Esophagus squamous epithelium (tissue), 5 donors: ENCODE measurements around the gene PRKCE. TPM values are rescaled to one million over a fixed set of nuclear protein-coding genes. Genes with fewer than 3 reads are reported as not detected.

ENCODE experiments used
- DNase-seq: peaks from one replicate; lab custom pipeline; 2025; lab: John Stamatoyannopoulos, UW
- H3K27ac ChIP-seq, 4 donors: fragments of 200-600 bp; sonication (generic); one replicate each; pipeline ENCODE4 v1.5.1; 2016 to 2019; ENCODE audit warnings: mild to moderate bottlenecking in 1 of 4
- H3K27me3 ChIP-seq, 4 donors: fragments of 200-600 bp; sonication (generic); 1 replicate in 3 of 4; 2 replicates in 1 of 4; pipeline versions ENCODE4 v1.5.1 to v1.6.0; 2017 to 2021; ENCODE audit warnings: antibody characterized with exemption in 1 of 4
- H3K36me3 ChIP-seq, 3 donors: fragments of 200-600 bp; sonication (generic); one replicate each; pipeline ENCODE4 v1.5.1; 2016 to 2019
- H3K4me1 ChIP-seq, 3 donors: fragments of 200-600 bp; sonication (generic); one replicate each; pipeline ENCODE4 v1.5.1; 2017 to 2019
- H3K4me3 ChIP-seq, 4 donors: fragments of 200-600 bp; sonication (generic); 1 replicate in 3 of 4; 2 replicates in 1 of 4; pipeline ENCODE4 v1.5.1; 2016 to 2019; ENCODE audit warnings: mild to moderate bottlenecking in 2 of 4, moderate library complexity in 1 of 4
- H3K9me3 ChIP-seq, 3 donors: fragments of 200-600 bp; sonication (generic); one replicate each; pipeline ENCODE4 v1.5.1; 2016 to 2019
- CTCF ChIP-seq, 6 experiments: fragments of 450-650 bp in 4 of 6; fragments of 200-600 bp in 2 of 6; sonication (generic) in 2 of 6; IDR thresholded peaks; one replicate each; pipeline ENCODE4 v1.5.1; 2016 to 2019; ENCODE audit warnings: antibody characterized with exemption in 6 of 6, mild to moderate bottlenecking in 4 of 6, moderate library complexity in 4 of 6
- POLR2A ChIP-seq, 4 donors: fragments of 450-650 bp; IDR thresholded peaks; one replicate each; pipeline ENCODE4 v1.6.1; 2017; ENCODE audit warnings: antibody characterized with exemption in 4 of 4, mild to moderate bottlenecking in 4 of 4, moderate library complexity in 3 of 4
- WGBS, 2 donors: methylation state at CpG; one replicate each; pipeline ENCODE4 v1.1.5; 2018; 5-methylcytosine and 5-hydroxymethylcytosine counted together
- intact Hi-C: fragments of 100-400 bp; cut with DNase I; formaldehyde crosslinking; loops from one replicate; pipeline ENCODE4 v1.15.0; 2022
- total RNA-seq, 4 donors: library from RNA; depleted of rRNA; stranded (reverse); fragments of >200 nt; gene quantifications; one replicate each; pipeline ENCODE4 v1.1.0, GENCODE V29; 2016
- donor health status: DM: yes; HTN: yes; CAD: no.

The PRKCE gene
- total RNA-seq, 4 donors from 2014 or later: 6.5 to 13.7 (median 9.9) TPM

GRCh38 chr2:46067501-46068305, 416.2 kb downstream of the PRKCE start:
- TF ChIP-seq POLR2A (IDR thresholded peaks at IDR 0.05): no peak
- no peak for TF ChIP-seq CTCF (IDR thresholded peaks at IDR 0.05)
- Histone ChIP-seq H3K27me3 (no peaks in the 10 kb centered on the region), H3K4me1 (peaks cover 0 to 14% (median 5%) of the 10 kb centered on the region in 3 donors), H3K36me3 (no peaks in the 10 kb centered on the region), H3K27ac (peak overlapping the region in 2 of 4 donors; percentile 33 to 39), H3K4me3 (no peak overlapping the region), H3K9me3 (no peaks in the 10 kb centered on the region)
- 74 to 83% methylated on average over 13 of the region's 13 CpGs for WGBS, 2 donors
- intact Hi-C loops: loop anchor here (10.0 kb wide), 1 partner anchor 227 kb away; the partner anchor contains the start of gene EPAS1
- no peak for DNase-seq

GRCh38 chr2:46068636-46069035, 417.2 kb downstream of the PRKCE start:
- H3K27me3 ChIP-seq: no peaks in the 10 kb centered on the region
- no peak overlapping the region for H3K4me3 ChIP-seq
- intact Hi-C loops: loop anchor here (10.0 kb wide), 1 partner anchor 226 kb away; the partner anchor contains the start of gene EPAS1
- TF ChIP-seq POLR2A (IDR thresholded peaks at IDR 0.05) (no peak), CTCF (IDR thresholded peaks at IDR 0.05) (no peak)
- H3K27ac ChIP-seq: peak overlapping the region in 1 of 4 donors; percentile 9
- H3K9me3 ChIP-seq: no peaks in the 10 kb centered on the region
- no peaks in the 10 kb centered on the region for H3K36me3 ChIP-seq
- peaks cover 0 to 14% (median 0%) of the 10 kb centered on the region in 3 donors for H3K4me1 ChIP-seq
- 87% methylated on average over 4 of the region's 4 CpGs for WGBS, 2 donors
- no peak for DNase-seq

GRCh38 chr2:46071074-46071473, 419.6 kb downstream of the PRKCE start:
- TF ChIP-seq CTCF (IDR thresholded peaks at IDR 0.05): no peak
- TF ChIP-seq POLR2A (IDR thresholded peaks at IDR 0.05): no peak
- intact Hi-C loops: no loop called here

GRCh38 chr2:46072101-46072820, 420.8 kb downstream of the PRKCE start:
- TF ChIP-seq CTCF (IDR thresholded peaks at IDR 0.05) (no peak), POLR2A (IDR thresholded peaks at IDR 0.05) (no peak)
- no peak overlapping the region for H3K27ac ChIP-seq
- WGBS, 2 donors: 79 to 84% methylated on average over 8 of the region's 8 CpGs
- no peak overlapping the region for H3K4me3 ChIP-seq
- no peaks in the 10 kb centered on the region for H3K27me3 ChIP-seq
- intact Hi-C loops: no loop called here
- no peaks in the 10 kb centered on the region for H3K36me3 ChIP-seq
- H3K4me1 ChIP-seq: peaks cover 0 to 22% (median 0%) of the 10 kb centered on the region in 3 donors
- DNase-seq: no peak
- H3K9me3 ChIP-seq: no peaks in the 10 kb centered on the region

More at GRCh38 chr2:46071074-46071473, 419.6 kb downstream of the PRKCE start:
- H3K36me3 ChIP-seq: no peaks in the 10 kb centered on the region
- no peak overlapping the region for H3K4me3 ChIP-seq
- no peak for DNase-seq
- no peaks in the 10 kb centered on the region for H3K9me3 ChIP-seq
- no peak overlapping the region for H3K27ac ChIP-seq
- no peaks in the 10 kb centered on the region for H3K27me3 ChIP-seq
- H3K4me1 ChIP-seq: peaks cover 0 to 22% (median 0%) of the 10 kb centered on the region in 3 donors
- WGBS, 2 donors: 89 to 90% methylated on average over 3 of the region's 3 CpGs
